HK-2 (cell line): Measurements from ENCODE around the gene SART3.
"Not testable (repeated sequence)": the region's sequence is repeated elsewhere in the genome, so short reads cannot be mapped to it uniquely, and the experiment has no call there.

Experiments used
- DNase-seq: peaks from one replicate; pipeline ENCODE4 v3.0.0-alpha.2; 2018; ENCODE audit not compliant: unreplicated experiment

The SART3 gene

GRCh38 chr12:108563136-108563803, 2.3 kb upstream of the SART3 start:
- DNase-seq, result peak; percentile 80

- DNase-seq, result peak; percentile 99
Measured at GRCh38 chr12:108562348-108563135, 1.6 kb upstream of the SART3 start, which contains the start of gene ISCU. ISCU (plus strand) TSS chr12:108562596; CDS start chr12:108562623, 27 bp downstream.

GRCh38 chr12:108561852-108562347, 927 bp upstream of the SART3 start:
- no peak for DNase-seq

DNA sequence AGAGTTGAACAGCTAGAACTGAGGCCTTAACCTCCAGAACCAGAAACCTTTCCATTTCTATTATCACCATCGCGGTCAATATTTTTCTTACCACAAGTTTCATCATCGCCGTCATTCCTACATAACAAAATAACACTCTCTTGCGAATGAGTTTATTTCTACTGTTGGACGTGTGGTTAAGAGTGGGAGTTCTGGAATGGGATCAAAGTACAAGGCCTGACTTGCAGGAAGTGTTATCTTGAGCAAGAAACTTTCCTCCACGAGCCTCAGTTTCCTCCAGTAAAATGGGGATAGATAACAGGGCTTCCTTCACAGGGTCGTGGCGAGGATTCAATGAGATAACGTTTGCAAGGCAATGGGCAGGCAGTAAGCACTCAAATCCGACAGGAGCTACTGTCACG, 652 bp downstream of the SART3 start:
- DNase-seq, result no peak

DNA sequence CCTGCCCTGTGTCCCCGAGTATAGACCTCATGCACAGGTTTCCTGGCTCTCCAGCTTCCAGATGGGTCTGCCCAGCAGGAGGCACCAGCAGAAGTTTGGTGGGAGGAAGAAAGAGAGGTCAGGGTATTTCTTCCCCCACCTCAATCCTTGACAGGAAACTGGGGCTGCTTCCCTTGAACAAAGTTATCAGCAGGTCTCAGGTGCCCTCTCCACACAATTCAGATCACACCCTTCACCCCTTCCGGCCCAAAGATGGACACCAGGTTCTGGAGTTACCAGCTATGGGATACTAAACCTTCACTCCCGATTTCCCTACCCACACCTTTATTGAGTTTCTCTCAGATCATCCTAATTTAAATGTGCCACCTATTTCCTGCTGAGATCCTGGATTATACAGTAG, 1.2 kb downstream of the SART3 start:
- DNase-seq, result no peak

DNA sequence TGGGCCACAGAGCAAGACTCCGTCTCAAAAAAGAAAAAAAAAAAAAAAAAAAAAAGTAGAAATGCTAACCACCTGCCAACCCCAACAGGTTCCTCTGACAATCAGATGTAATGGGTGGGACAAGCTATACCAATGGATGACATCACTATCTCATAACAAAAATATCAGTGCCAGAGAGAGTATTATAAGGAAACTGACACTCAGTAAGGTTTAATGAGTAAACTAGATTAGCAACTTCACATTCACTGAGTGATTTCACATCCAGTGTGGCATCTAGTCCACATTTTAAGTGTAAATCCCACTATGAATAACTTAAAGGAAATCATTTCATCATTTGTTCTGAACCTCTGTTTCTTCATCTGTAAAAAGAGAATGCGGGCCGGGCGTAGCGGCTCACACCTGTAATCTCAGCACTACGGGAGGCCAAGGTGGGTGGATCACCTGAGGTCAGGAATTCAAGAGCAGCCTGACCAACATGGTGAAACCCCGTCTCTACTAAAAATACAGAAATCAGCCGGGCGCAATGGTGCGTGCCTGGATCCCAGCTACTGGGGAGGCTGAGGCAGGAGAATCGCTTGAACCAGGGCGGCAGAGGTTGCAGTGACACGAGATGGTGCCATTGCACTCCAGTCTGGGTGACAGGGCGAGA, 1.8 kb downstream of the SART3 start:
- no peak for DNase-seq

GRCh38 chr12:108555383-108555782, 5.6 kb downstream of the SART3 start:
- not testable (repeated sequence) for DNase-seq

DNA sequence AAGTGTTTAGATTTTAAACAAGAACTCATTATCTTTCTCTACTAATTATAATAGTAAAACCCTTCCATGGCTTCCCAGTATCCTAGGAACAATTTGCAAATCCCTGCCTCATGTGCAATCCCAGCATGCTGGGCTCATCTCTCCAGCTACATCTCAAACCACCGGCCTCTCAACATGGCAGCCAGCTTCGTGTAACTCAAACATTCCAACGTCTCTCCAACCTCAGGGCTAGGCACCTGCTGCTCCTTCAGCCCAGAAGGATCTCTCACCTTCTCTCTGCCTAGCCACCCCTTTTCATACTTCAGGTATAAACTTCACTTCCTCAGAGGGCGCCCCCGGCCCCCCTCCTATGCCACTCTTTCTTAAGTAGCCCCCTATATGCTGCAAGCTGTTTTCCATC, 7.2 kb downstream of the SART3 start:
- no peak for DNase-seq

DNA sequence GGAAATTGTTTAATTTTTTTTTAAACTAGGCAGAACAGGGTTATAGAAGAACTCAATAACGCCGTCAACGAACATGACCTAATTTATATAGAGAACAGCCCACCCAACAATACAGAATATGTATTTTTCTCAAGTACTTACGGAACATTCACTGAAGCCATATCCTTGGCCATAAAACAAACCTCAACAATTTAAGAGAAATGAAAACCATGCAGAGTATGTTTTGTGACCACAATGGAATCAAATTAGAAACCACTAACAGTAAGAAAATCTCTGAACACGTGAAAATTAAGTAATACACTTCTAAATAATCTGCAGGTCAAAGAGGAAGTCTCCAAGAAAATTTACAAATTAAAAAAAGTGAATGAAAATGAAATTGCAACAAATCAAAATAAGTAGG, 9.4 kb downstream of the SART3 start:
- no peak for DNase-seq

DNA sequence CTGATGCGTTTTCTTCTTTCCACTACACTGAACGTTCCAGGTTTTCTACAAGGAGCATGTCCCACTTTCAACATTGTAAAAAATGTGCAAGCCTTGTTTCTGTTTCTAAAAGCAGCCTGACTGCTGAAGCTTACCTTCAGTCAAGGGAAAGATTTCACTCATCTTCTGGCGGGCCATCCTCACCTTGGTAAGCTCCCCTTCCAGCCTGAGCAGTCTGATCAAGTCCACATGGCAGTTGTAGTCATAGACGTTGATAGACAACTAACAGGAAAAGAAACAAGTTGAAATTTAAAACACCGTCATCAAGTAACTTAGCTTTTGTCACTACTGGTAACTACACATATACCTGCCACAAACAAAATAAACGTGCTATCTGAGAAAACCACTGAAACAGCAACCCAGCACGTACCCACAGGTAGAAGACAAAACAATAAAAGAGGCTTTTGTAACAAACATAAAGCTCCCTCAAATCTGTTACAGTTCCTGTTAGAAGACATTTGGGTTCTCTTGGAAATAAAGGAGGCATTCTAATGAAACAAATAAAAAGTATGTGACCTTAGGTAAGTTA, 11.9 kb downstream of the SART3 start:
- DNase-seq, result no peak

- DNase-seq, result no peak
Measured at GRCh38 chr12:108547686-108548085, 13.3 kb downstream of the SART3 start.

DNA sequence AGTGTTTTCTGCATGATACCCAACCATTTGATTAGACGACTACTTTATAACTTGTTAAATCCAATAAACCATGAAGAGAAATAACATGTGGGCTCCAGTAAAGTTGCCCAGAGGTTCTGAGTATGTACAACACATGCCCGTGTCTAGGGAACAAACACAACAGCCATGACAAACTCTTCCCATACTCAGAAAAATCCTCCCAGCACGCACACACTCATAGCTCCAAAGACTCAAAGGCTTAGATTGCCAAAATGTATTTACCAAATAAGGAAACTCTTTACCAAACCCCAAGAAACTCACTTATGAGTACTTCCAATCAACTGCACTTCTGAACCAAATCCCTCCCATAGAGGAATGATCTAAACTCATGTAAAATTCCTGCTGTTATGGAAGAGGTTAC, 17.3 kb downstream of the SART3 start:
- no peak for DNase-seq

- no peak for DNase-seq
Measured at GRCh38 chr12:108542320-108542719, 18.7 kb downstream of the SART3 start.

DNA sequence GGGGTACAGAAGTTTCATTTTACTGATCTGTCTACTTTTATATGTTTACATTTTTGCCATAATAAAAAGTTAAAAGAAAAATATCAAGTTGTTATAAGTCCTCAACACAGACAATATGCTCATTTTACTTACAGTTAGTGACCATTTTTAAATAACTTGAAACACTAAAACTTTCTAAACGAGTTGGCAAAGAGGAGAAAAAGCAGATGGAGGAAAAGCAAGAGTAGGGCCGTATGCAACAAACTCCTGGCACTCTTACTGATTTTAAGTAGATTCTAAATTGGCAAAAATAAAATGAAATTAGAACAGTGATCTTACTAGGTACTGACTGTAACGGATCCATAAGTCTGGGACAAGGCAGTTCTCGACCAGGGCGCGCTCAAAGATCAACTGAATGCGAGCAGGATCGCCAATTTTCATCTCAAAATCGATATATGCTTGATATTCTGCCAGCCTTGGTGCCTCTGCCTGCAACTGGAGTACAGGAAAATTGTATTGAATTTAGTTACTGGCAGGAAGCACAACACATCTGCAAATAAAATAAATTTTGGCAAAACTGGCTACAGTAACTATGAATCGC, 22.3 kb downstream of the SART3 start:
- DNase-seq, result no peak

DNA sequence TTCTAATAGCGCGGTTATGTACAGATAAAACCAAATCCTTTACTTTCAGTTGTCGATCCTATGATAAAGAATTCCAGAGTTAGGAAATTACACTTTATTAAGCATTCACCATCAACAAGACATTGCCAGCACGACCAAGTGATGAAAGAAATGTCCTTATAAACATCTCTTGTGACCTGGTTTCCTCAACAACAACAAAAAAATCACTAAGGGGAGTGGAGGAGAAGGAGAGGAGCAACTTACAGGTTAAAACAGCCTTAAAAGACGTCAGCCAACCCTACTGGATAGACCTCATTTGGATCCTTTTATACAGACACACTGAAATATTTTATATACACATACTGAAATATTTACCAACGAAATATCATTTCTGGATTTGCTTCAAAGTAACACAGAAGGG, 22.8 kb downstream of the SART3 start:
- no peak for DNase-seq

DNA sequence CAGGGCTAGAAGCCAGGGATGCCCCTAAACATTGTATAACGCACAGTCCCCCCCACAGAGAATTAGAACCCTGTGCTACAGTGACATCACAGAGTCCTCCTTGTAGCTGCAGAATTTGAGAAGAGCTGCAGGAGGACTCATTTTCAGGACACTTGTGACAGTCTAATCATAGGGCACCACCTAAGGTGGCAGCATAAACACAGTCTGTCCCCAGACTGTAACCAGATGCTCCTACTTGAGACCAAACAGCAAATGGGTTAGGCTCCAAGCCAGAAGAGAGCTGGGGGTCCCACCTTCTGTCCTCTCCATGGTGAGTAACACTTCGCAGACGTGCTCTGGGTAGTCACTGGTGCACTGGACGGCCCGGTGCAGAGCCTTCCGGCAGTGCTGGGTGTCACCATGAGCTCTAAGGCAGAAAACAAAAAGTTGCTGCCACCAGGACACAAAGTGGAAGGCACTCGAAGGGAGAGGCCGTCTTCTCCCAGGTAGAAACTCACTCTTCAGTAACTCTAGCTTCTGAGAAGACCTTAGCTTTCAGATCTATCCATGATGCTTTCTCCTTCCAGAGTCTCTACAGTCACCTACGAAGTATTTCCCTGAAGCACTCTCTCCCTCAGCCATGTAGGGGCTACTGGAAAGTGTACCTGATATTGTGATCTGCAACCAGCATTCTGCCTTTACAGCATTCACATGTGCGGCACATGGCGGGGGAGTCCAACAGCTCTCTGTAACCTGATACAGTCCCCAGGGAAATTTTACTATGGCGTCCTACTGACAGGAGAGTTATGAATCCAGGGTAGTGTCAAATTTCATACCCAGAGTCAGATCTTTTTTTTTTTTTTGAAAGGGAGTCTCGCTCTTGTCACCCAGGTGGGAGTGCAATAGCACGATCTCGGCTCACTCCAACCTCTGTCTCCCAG, 28.8 kb downstream of the SART3 start:
- DNase-seq, result no peak

GRCh38 chr12:108530161-108530560, 30.8 kb downstream of the SART3 start:
- DNase-seq, result no peak

DNA sequence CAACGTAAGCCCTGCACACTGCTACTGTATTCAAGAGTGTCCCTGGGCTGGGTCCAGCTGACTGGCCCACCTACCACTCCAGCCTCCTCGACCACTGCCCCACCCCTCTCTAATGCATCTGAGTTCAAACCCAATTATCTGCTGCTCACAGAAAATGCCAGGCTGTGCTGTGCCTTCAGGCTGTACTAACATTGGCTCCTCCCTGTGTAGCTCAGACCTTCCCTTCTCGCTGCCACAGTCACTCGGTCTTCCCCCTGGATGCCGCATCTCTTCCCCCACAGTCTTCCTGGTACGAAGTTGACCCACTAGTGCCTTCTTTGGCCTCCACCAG, 33.8 kb downstream of the SART3 start:
- DNase-seq, result no peak

- no peak for DNase-seq
Measured at GRCh38 chr12:108526482-108527165, 34.3 kb downstream of the SART3 start.

DNA sequence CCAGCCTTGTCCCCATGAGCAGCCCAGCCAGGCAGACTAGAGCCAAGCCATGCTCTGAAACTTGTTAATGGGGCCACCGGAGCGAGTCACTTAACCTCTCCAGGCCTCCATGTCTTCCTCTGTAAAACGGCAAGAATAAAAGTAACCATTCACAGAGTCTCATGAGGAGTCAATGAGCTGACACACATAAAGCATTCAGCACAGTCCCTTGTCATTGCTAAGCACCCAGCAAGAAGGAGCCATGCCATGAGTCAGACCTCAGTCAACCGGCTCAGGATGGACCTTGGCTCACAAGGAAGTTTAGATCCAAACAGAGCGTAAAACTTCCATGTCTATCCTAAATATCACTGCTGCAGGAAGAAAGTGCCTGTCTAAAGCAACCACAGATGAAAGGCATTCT, 35.3 kb downstream of the SART3 start:
- DNase-seq, result peak; percentile 68
